ENCODE measurements around the gene HCFC1R1. TPM values are rescaled to one million over a fixed set of nuclear protein-coding genes. Genes with fewer than 3 reads are reported as not detected.

The HCFC1R1 gene
- total RNA-seq, 1 donor from 2014 or later, result 65.9 TPM

DNA sequence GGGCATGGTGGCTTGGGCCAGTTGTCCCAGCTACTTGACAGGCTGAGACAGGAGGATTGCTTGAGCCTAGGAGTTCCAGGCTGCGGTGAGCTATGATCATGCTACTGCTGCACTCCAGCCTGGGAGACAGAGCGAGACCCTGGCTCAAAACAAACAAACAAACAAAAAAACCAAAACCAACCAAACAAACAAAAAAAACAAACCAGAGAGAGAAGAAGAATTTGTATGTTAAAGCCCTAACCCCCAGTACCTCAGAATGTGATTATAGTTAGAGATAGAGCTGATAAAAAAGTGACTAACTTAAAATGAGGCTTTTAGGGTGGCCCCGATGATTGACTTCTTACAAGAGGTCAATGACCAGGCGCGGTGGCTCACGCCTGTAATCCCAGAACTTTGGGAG is 21.0 kb upstream of the HCFC1R1 start:
- ATAC-seq, result no peak
- no peak for DNase-seq (ENCODE audit: low spot score)
- intact Hi-C loops (cut with DNase I), result no loop called here

DNA sequence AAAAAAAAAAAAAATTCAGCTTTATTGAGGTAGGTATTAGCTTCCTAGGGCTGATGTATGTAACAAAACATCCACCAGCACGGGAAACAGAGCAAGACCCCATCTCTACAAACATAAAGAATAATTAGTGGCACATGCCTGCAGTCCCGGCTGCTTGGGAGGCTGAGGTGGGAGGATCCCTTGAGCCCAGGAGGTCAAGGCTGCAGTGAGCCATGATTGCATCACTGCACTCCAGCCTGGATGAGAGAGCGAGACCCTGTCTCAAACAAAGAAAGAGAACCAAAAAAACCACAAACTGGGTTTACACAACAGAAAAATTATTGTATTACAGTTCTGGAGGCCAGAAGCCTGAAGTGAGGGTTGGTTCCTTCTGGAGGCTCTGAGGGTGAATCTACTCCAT is 18.6 kb upstream of the HCFC1R1 start:
- DNase-seq (ENCODE audit: low spot score) (no peak), ATAC-seq (no peak)
- intact Hi-C loops (cut with DNase I), result no loop called here

DNA sequence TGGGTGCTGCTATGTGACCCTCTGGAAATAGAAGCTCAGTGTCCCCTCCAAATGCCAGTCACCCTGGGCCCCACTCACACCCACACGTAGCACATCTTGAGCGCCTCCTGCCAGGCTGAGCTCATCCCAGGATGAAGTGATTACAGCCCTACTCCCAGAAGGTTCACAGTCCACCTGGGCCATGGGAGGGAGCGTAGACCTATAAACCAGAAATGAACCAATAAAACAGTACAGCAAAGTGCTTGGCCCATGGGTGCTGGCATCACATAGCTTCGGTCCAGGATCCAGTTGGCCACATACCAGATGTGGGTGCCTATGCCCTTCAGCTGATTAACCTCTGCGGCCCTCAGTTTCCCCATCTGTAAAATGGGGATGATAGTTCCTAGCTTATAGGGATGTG is 15.2 kb upstream of the HCFC1R1 start:
- no peak for ATAC-seq
- DNase-seq (ENCODE audit: low spot score), result no peak
- intact Hi-C loops (cut with DNase I), result no loop called here

DNA sequence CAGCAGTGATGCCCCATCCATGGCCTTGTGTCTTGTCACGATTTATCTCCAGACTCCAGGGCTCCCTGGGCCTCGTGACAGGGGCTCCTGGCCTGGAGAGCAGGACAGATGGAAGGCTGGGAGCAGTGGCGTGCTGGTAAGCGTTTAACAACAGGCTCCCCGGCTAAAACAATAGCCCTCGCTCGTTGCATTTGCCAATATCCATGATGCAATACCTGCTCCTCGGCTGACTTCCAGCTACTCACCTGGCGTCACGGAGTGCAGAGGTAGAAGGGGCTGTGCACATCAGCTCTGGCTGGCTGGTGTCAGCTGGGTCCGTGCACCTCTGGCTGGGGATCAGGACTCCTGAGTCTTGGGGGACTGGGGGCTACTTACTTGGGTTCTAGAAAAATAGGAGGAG is 14.5 kb upstream of the HCFC1R1 start:
- no peak for DNase-seq (ENCODE audit: low spot score)
- no peak for ATAC-seq
- intact Hi-C loops (cut with DNase I), result no loop called here

DNA sequence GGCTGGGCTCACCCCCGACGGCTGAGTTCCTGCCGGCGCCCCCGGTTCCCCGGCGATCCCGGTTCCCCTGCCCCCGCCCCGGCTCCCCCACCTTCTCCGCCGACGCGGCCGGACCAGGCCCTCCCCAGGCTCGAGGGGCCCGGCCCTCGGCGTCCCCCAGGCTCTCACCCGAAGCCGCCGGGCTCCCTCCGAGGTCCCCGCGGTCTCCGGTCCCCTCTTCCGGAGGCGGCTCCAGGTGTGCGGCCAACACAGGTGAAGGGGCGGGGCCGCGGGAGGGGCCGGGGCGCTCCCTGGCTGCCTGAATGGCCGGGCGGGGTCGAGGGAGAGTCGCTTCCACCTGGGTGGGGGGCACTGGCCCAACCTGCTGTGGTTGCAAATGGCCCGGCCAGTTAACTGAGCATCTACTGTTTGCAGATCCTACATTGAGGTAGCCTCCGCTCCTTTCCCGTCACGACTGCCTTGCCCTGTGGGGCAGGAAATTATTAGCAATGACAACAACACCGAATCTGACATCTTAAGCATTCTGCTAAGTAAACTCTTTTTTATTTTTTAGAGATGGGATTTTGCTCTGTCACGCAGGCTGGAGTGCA is 13.1 kb upstream of the HCFC1R1 start, which contains the start of gene BICDL2:
Gene BICDL2, minus strand, starts transcription at position 219 of the 590 bp plus-strand sequence. CDS start 1,448 bp downstream, outside the sequence.
- DNase-seq (ENCODE audit: low spot score) (no peak), ATAC-seq (no peak)
- intact Hi-C loops (cut with DNase I), result no loop called here

DNA sequence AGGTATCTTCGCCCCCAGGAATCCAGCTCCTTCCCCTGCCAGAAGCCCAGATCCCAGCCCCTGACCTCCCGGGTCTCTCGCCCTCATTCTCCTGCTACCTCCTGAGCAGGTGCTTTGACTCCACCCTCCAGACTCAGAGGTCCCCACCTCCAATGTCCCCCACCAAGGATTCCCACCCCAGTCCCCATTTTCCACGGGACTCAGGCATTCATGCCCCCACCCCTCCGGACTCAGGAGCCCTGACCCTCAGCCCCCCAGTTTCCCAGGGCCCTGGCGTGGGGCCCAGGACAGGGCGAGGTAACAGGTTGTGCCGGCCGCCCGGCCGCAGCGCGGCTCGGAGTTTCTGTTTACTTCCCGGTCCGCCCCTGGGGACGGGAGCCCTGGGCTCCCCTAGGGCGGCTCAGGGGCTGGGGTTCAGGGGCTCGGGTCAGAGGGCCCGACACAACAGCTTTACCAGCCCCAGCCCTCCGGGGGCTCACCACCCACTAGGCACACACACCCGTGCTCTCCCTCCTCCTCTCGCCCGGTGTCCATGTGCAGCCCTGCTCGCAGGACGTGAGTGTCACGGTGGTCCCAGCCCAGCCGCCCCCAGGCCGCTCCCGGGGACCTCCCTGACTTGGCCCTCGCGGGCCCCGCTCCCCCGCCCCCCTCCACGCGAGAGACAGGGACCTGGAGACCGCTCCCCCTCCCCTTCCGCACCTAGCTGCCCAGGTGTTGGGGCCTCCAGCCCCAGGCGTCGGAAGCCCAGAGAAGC is 12.4 kb upstream of the HCFC1R1 start:
- DNase-seq (ENCODE audit: low spot score), result no peak
- no peak for ATAC-seq
- intact Hi-C loops (cut with DNase I), result no loop called here

DNA sequence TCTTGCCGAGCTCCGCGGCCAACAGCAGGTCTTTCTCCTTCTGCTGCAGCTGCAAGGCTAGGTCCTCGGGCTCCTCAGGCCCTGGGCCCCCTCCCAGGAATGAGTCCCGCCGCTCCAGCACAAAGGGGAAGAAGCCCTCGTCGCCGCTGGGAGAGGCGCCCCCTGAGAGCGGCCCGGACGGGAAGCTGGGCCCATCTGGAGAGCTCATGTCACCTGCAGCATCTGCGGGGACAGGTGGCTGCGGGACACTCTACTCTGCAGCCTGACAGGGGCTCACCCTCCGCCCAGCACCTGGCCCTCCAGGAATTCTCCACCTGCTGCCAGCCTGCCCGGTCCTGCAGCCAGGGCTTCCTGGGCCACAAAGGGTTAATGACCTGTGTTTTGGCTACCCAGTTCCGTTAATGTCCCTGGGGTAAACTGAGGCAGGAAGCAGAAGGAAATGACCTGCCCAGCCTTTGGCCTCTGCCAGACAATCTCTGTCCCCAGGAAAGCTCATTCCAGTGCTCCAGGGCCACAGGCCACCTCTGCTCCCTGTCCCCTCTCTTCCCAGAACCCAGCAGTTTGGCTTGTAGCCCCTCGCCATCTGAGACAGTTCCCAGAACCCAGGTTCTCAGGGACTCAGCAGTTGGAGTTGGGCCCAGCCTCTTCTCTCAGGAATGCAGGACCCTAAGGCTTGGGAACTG is 11.7 kb upstream of the HCFC1R1 start:
- ATAC-seq (no peak), DNase-seq (ENCODE audit: low spot score) (no peak)
- intact Hi-C loops (cut with DNase I), result no loop called here

DNA sequence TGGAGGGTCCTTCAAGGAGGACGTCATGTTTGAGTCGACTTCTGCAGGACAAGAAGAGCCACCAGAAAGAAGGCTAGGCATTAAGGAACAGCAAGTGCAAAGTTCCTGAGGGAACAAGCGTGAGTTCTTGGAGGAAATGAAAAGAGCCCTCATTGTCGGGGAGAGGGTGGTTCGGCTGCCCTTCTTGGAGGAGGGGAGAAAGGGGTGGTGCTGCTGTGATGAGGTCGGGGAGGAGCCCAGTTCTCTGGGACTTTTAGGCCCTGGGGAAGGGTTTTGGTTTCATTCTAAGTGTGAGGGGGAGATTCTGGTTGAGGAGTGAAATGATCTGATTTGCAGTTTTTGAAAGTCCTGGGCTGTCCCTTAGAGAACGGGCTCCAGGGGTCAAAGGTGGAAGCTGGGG is 8.9 kb upstream of the HCFC1R1 start:
- intact Hi-C loops (cut with DNase I), result no loop called here
- DNase-seq (ENCODE audit: low spot score) (no peak), ATAC-seq (no peak)

DNA sequence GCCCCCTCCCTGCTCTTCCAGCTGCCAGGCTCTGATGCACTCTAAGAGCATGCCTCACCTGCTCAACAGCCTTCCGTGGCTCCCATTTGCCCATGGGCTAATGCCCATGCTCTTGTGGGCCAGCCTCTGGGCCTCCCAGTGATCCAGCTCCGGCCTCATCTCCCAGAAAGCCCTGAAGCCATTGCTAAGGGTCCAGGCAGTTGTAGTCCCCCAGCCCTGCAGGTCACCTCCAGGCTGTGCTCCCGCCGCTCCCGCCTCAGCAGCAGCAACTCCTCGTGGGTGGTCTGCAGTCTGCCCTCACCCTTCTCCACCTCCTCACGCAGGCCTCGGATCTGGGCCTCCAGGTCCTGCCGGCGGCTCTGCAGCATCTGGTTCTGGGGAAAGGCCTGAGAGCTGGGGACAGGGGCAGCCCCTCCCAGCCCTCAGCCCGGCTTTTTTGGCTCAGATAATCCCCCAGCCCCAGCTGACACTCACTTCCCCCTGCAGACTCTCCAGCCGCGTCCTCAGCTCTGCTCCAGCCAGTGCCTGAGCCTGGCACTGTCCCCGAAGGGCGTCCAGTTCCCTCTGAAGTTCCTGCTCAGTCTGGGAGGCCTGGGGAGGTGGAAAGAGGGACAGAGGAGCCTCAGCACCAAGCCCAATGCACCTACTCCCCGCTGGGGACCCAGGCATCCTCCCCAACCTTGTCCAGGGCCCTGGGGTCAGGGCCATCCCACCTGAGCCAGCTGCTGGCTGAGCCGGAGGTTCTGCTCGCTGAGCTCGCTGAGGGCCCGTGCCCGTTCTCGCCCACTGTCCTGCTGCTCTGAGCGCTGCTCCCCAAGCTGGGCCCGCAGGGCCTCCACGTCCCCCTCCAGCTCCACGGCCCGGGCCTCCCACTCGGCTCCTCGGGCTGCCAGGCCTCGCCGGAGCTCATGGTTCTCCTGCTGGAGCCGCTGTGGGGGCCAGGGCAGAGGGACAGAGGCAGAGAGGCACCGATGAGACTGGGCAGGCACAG is 6.8 kb upstream of the HCFC1R1 start:
- intact Hi-C loops (cut with DNase I), result no loop called here
- ATAC-seq (no peak), DNase-seq (ENCODE audit: low spot score) (no peak)

DNA sequence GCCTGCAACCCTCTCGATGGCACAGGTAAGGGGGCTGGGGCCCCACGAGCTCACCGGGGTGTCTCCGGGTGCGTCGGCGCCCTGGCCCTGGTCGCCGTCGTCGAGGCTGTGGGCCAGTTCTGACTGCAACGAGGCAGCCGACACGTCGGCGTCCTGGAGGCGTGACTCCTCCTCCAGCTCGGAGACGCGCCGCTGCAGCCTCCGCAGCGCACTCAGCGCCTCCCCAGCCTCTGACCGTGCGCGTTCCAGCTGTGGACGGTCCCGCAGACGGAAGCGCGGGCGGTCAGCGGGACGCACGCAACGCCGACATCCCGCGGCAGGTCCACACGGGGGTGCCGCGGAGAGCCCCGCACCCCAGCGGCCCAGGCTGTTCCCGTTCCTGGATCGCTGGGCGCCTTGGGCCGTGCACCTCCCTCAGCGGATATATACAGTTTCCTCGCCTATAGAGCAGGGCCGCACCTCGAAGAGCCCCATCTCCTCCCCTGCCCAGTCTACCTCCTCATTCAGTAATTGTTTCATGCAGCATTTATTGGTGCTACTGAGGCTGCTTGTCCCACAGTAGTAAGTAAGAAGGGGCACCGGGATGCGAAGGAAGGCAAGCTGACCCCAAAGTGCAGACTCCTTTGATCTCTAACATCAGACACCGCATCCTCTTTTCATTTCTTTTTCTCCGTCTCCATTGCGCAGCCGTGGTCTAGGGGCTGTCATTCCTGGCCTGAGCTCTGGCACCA is 5.9 kb upstream of the HCFC1R1 start:
- ATAC-seq (no peak), DNase-seq (ENCODE audit: low spot score) (no peak)
- intact Hi-C loops (cut with DNase I), result no loop called here

DNA sequence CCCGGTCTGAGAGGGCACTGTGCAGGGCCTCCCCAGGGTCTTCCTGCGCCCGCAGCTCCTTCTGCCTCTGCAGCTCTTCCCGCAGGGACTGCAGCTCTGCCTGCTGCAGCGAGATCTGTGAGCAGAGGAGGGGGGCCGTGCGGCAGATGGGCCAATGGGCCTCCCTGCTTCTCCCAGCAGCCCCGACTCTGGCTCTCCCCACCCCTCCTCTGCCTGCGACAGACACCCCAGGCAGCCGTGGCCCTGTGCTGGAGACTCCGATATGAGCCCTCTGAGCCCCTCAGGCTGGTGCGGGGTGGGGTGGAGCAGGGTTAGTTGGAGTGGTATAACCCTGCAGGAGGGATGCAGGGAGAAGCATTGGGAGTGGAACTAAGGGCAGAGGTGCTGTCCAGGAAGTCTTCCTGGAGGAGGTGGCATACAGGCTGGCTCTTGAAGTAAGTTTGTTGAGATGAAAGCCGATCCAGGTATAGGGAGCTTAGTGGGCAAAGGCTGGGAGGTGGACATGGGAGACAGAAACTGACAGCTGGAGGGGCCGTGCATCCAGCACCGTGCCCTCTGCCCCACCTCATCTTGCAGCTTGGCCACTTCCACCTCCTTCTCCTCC is 5.1 kb upstream of the HCFC1R1 start:
- intact Hi-C loops (cut with DNase I), result no loop called here
- ATAC-seq (no peak), DNase-seq (ENCODE audit: low spot score) (no peak)

DNA sequence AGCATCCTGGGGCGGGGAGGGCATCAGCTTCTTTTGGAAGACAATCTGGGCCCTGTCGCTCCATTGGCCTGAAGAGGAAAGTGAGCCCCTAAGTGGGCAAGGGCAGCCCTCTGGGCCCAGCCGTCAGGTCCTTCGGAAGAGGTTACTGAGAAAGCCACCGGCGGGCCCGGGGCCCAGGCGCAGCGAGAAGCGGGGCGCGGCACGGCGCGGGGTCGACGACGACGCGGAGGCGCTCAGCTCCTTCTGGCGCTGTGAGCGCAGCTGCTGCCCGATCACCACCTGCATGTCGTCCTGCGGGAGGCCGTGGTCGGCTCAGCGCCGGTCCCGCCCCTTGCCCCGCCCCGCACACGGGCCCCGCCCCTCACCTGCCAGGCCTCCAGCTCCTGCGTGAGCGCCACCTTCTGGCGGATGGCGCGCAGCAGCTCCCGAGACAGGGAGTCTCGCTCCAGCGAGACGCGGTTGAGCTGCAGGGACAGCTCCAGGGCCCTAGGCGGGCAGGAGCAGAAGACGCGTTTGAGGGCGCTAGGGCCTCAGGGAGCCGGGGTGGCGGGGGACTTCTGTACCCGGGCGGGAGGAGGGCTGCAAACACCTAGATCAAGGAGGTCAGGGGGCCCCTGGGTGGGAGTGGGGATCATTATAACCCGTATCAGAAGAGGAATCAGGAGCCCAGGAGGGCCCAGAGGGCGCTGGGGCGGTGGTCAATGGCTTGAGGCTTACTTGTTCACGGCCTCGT is 4.4 kb upstream of the HCFC1R1 start:
- ATAC-seq (no peak), DNase-seq (ENCODE audit: low spot score) (peak; percentile 82)
- intact Hi-C loops (cut with DNase I), result no loop called here

DNA sequence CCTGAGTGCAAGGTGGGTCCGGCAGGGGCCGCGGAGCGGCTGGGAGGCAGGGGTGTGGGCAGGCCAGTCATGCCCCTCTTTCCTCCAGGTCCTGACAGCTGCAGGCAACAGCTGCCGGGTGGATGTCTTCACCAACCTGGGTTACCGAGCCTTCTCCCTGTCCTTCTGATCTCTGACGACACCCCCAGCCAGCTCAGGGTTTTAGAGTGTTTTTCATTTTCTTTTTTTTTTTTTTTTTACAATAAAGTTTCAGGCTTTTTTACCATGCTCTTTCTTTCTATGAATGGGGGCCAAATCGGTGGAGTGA is 3.7 kb upstream of the HCFC1R1 start:
- DNase-seq (ENCODE audit: low spot score) (no peak), ATAC-seq (no peak)
- intact Hi-C loops (cut with DNase I), result no loop called here

DNA sequence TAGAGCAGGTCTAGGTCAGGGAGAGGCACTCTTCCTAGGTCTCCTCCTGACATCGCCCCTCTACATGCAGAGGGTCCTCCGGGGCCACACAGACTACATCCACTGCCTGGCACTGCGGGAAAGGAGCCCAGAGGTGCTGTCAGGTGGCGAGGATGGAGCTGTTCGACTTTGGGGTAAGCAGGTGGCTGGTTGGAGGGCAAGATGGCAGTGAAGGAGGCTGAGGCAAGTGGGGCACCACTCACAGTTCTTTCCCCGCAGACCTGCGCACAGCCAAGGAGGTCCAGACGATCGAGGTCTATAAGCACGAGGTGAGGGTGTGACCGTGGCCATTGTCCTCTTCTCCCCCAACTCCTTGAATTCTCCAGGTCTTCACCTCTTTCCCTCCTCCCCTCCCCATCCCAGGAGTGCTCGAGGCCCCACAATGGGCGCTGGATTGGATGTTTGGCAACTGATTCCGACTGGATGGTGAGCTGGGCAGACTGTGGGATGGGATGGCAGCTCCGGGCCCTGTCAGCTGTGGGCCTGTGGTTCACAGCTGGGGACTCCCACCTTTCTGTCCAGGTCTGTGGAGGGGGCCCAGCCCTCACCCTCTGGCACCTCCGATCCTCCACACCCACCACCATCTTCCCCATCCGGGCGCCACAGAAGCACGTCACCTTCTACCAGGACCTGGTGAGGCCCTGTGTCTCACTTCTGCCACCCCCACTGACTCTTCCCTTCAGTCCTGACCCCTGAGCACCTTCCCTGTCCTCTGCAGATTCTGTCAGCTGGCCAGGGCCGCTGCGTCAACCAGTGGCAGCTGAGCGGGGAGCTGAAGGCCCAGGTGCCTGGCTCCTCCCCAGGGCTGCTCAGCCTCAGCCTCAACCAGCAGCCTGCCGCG is 3.1 kb upstream of the HCFC1R1 start:
- no peak for ATAC-seq
- intact Hi-C loops (cut with DNase I), result no loop called here

DNA sequence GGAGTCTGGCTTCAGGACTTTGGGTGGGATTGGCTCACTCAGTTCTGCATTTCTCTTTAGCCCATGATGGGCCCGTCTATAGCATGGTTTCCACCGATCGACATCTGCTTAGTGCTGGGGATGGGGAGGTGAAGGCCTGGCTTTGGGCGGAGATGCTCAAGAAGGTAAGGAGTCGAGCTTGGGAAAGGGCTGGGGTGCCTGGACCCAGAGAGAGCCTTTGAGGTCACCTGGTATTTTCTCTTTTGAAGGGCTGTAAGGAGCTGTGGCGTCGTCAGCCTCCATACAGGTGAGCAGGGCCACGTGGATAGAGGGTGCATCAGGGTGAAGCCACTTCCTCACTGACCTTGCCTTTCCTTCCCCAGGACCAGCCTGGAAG is 2.2 kb upstream of the HCFC1R1 start:
- ATAC-seq, result no peak
- no peak for DNase-seq (ENCODE audit: low spot score)
- intact Hi-C loops (cut with DNase I), result no loop called here

More for the DNA sequence above, 3.1 kb upstream of the HCFC1R1 start:
- no peak for DNase-seq (ENCODE audit: low spot score)

DNA sequence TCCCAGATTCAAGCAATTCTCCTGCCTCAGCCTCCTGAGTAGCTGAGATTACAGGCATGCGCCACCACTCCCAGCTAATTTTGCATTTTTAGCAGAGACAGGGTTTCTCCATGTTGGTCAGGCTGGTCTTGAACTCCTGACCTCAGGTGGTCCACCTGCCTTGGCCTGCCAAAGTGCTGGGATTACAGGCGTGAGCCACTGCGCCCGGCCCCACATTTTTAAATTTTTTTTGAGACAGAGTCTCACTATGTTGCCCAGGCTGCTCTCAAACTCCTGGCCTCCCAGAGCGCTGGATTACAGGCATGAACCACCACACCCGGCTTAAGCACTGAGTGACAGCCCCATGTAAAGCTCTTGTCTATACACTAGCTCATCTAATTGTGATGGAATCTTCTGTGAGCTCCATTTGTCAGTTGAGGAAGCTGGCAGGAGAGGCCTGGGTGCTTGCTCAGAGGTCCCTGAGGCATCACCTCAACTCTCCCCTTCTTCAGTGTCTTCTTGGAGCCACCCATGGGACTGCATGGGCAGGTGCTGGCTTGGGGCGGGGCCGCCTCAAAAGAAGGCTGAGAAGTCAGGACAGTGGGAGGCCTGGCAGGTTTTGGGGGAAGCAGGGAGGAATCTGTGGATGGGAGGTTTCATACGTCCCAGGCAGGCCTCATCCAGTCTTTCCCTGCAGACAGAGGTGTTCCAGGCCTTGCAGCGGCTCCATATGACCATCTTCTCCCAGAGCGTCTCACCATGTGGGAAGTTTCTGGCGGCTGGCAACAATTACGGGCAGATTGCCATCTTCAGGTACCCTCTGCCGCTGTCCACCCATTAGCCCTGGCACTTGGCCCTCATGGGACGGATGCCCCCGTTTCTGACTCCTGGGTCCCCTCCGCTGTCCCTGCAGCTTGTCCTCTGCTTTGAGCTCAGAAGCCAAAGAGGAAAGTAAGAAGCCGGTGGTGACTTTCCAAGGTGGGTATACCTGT is 1.6 kb upstream of the HCFC1R1 start:
- no peak for DNase-seq (ENCODE audit: low spot score)
- intact Hi-C loops (cut with DNase I), result no loop called here
- no peak for ATAC-seq
